Peyer's patch (tissue), 4 donors: ENCODE measurements around the gene RNF217. TPM values are rescaled to one million over a fixed set of nuclear protein-coding genes. Genes with fewer than 3 reads are reported as not detected.

Source experiments
- DNase-seq, 3 donors: peaks; one replicate each; pipeline ENCODE4 v3.0.0-alpha.2; 2017 to 2019
- H3K27ac ChIP-seq, 4 donors: fragments of 200-600 bp; sonication (generic); one replicate each; pipeline ENCODE4 v1.5.1; 2016 to 2019
- H3K27me3 ChIP-seq, 2 donors: fragments of 200-600 bp; sonication (generic); one replicate each; pipeline ENCODE4 v1.5.1; 2019
- H3K36me3 ChIP-seq, 3 donors: fragments of 200-600 bp; sonication (generic); one replicate each; pipeline ENCODE4 v1.5.1; 2016 to 2019
- H3K4me1 ChIP-seq, 4 donors: fragments of 200-600 bp; sonication (generic); one replicate each; pipeline ENCODE4 v1.5.1; 2016 to 2019
- H3K4me3 ChIP-seq, 4 donors: fragments of 200-600 bp; sonication (generic); 1 replicate in 3 of 4; 2 replicates in 1 of 4; pipeline ENCODE4 v1.5.1; 2016 to 2019; ENCODE audit warnings: mild to moderate bottlenecking in 1 of 4
- H3K9me3 ChIP-seq, 4 donors: fragments of 200-600 bp; sonication (generic); one replicate each; pipeline ENCODE4 v1.5.1; 2016 to 2019; ENCODE audit warnings: mild to moderate bottlenecking in 1 of 4
- POLR2A ChIP-seq, 2 donors: fragments of 450-650 bp; IDR thresholded peaks; one replicate each; pipeline ENCODE4 v1.5.1; 2017; ENCODE audit warnings: antibody characterized with exemption in 2 of 2, mild to moderate bottlenecking in 2 of 2, moderate library complexity in 2 of 2
- total RNA-seq, 4 donors: library from RNA; depleted of rRNA; stranded (reverse); fragments of >200 nt; gene quantifications; one replicate each; pipeline ENCODE4 v1.1.0, GENCODE V29; 2016
- TF ChIP-seq, protein P1 (sequence below), 6 experiments: fragments of 450-650 bp in 4 of 6; fragments of 200-600 bp in 2 of 6; sonication (generic) in 1 of 6; IDR thresholded peaks; one replicate each; pipeline ENCODE4 v1.5.1; 2017 to 2019; ENCODE audit warnings: antibody characterized with exemption in 6 of 6, mild to moderate bottlenecking in 3 of 6, moderate library complexity in 1 of 6

The RNF217 gene
- total RNA-seq, 4 donors from 2014 or later = 7.4 to 60.1 (median 23.5) TPM

DNA sequence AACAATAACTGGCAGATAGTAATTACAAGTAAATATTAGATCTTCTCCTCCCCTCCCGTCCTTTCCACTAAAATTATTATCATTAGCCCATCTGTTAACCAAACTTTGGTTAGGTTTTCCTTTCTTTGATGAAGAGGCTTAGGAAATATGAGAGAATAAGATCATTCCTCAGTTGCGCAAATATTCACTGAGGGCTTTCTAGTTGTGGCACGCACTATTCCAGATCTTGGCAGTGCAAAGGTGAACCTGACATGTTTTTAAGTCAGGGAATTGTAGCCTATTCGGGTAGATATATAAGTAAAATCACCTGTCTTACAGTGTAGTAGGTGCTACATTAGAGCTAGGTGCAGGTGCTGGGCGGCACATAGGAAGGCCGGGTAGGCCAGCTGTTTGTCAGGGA lies 31.1 kb downstream of the RNF217 start:
- H3K27me3 ChIP-seq = no peaks in the 10 kb centered on the region
- no peaks in the 10 kb centered on the region for H3K9me3 ChIP-seq
- H3K4me1 ChIP-seq = no peaks in the 10 kb centered on the region
- no peaks in the 10 kb centered on the region for H3K36me3 ChIP-seq
- no peak for DNase-seq
- H3K4me3 ChIP-seq = no peak overlapping the region
- TF ChIP-seq, protein P1, sequence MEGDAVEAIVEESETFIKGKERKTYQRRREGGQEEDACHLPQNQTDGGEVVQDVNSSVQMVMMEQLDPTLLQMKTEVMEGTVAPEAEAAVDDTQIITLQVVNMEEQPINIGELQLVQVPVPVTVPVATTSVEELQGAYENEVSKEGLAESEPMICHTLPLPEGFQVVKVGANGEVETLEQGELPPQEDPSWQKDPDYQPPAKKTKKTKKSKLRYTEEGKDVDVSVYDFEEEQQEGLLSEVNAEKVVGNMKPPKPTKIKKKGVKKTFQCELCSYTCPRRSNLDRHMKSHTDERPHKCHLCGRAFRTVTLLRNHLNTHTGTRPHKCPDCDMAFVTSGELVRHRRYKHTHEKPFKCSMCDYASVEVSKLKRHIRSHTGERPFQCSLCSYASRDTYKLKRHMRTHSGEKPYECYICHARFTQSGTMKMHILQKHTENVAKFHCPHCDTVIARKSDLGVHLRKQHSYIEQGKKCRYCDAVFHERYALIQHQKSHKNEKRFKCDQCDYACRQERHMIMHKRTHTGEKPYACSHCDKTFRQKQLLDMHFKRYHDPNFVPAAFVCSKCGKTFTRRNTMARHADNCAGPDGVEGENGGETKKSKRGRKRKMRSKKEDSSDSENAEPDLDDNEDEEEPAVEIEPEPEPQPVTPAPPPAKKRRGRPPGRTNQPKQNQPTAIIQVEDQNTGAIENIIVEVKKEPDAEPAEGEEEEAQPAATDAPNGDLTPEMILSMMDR (IDR thresholded peaks at IDR 0.05) = no peak
- TF ChIP-seq POLR2A (IDR thresholded peaks at IDR 0.05) = no peak
- no peak overlapping the region for H3K27ac ChIP-seq

DNA sequence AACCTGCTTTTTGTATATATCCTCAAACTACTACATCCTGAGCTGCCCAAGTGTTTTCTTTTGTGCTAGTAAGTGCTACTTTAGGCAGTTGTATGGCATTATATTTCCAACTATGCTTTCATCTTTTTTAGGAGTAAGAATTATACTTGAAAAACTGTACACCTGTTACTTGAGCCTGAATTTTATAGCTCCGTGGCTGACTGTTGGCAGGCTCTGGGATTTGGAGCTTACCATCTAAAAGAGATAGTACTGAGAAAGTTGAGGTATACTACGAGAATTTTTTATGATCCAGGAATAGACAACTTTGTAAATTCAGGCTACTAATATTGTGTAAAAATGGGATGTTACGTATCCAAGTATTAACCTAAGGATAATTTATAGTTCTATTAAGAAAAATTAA lies 32.4 kb downstream of the RNF217 start:
- Histone ChIP-seq H3K4me3 (no peak overlapping the region), H3K4me1 (no peaks in the 10 kb centered on the region), H3K27me3 (no peaks in the 10 kb centered on the region), H3K27ac (no peak overlapping the region), H3K36me3 (no peaks in the 10 kb centered on the region), H3K9me3 (no peaks in the 10 kb centered on the region)
- TF ChIP-seq, protein P1 (IDR thresholded peaks at IDR 0.05) = no peak
- no peak for TF ChIP-seq POLR2A (IDR thresholded peaks at IDR 0.05)
- no peak for DNase-seq

DNA sequence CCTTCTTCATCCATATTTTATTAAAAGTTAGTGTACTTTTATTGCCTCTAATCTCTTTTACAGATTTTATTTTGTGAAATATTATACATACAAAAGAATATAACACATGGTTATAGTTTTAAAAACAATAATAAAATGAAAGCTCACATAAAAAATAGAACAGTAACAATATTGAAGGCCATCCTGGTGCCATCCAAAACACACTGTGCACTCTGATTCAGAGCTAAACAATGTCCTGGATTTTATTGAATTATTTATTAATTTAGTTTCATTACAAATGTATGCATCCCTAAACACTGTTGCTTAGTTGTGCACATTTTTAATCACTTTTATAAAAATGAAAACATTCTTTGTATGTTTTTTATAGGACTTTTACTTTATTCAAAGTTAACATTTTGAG lies 32.9 kb downstream of the RNF217 start:
- no peak overlapping the region for H3K4me3 ChIP-seq
- no peak overlapping the region for H3K27ac ChIP-seq
- no peak for TF ChIP-seq POLR2A (IDR thresholded peaks at IDR 0.05)
- TF ChIP-seq, protein P1 (IDR thresholded peaks at IDR 0.05) = no peak
- H3K4me1 ChIP-seq = no peaks in the 10 kb centered on the region
- DNase-seq = no peak
- no peaks in the 10 kb centered on the region for H3K27me3 ChIP-seq
- H3K36me3 ChIP-seq = no peaks in the 10 kb centered on the region
- no peaks in the 10 kb centered on the region for H3K9me3 ChIP-seq

DNA sequence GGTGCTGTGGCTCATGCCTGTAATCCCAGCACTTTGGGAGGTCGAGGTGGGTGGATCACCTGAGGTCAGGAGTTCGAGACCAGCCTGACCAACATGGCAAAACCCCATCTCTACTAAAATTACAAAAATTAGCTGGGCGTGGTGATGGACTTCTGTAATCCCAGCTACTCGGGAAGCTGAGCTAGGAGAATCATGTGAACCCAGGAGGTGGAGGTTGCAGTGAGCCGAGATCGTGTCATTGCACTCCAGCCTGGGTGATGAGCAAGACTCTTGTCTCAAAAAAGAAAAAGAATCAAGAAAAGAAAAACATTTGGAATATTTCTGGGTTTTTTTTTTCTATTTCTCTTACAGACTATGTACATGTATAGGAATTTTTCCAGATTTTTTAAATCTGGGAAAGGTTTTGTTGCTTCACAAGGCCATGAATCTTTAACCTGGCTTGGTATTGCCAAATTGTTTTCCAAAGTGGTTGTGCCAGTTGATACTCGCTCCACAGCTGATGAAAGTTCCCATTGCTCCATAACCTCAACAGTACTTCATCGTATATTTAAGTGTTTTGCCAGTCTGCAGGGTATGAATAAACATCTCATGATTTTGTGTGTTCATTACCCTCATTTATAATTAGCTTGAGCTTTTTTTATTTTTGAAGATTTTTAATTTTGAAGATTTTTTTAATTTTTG lies 33.5 kb downstream of the RNF217 start:
- no peaks in the 10 kb centered on the region for H3K27me3 ChIP-seq
- H3K27ac ChIP-seq = no peak overlapping the region
- H3K4me1 ChIP-seq = no peaks in the 10 kb centered on the region
- TF ChIP-seq, protein P1 (IDR thresholded peaks at IDR 0.05) = no peak
- no peak for TF ChIP-seq POLR2A (IDR thresholded peaks at IDR 0.05)
- DNase-seq = no peak
- no peak overlapping the region for H3K4me3 ChIP-seq
- no peaks in the 10 kb centered on the region for H3K36me3 ChIP-seq
- no peaks in the 10 kb centered on the region for H3K9me3 ChIP-seq

DNA sequence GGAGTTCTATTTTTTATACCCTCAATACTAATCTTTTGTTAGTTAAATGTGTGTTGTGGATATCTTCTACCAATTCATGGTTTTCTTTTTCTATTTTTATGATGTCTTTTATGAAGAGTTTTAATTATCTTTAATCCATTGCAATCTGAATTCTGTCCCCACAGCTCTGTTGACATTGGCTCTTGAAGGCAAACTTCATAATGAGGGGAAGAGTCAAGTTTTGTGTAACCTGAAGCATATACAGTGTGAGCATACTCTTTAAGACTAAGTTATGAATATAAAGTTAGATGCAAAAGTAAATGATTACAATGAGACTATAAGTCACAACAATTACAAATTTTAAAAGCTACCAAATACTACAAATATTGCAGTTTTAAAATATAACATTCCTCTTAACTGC lies 34.2 kb downstream of the RNF217 start:
- Histone ChIP-seq H3K27me3 (no peaks in the 10 kb centered on the region), H3K9me3 (no peaks in the 10 kb centered on the region), H3K4me3 (no peak overlapping the region), H3K27ac (no peak overlapping the region), H3K4me1 (no peaks in the 10 kb centered on the region), H3K36me3 (no peaks in the 10 kb centered on the region)
- DNase-seq = no peak
- TF ChIP-seq, protein P1 (IDR thresholded peaks at IDR 0.05) = no peak
- TF ChIP-seq POLR2A (IDR thresholded peaks at IDR 0.05) = no peak
